Neural cell (in vitro differentiated cells): ENCODE measurements around the gene CNTNAP5. TPM values are rescaled to one million over a fixed set of nuclear protein-coding genes. Genes with fewer than 3 reads are reported as not detected.
A peak's percentile ranks its signal among the peaks of the same experiment; 100 is the strongest.

Source experiments
- H2AFZ ChIP-seq: fragments of 200-600, 300-800 bp; sonication (generic), shearing (Covaris generic); 2 replicates; pipeline ENCODE4 v1.6.0; 2014; ENCODE audit warnings: low read depth, mild to moderate bottlenecking, antibody characterized with exemption, low read length, moderate library complexity
- H3F3A ChIP-seq: fragments of 200-600 bp; shearing (Covaris generic); 2 replicates; pipeline ENCODE4 v1.6.1; 2016; ENCODE audit warnings: mild to moderate bottlenecking, moderate library complexity, mixed read lengths, antibody characterized with exemption, low read length; ENCODE audit not compliant: insufficient read depth, poor library complexity, severe bottlenecking
- H3K27ac ChIP-seq: fragments of 200-600, 300-800 bp; sonication (generic), shearing (Covaris generic); 2 replicates; pipeline ENCODE4 v1.5.1; 2014; ENCODE audit warnings: mild to moderate bottlenecking, low read length, moderate library complexity
- H3K27me3 ChIP-seq: fragments of 300-800, 200-600 bp; sonication (generic), shearing (Covaris generic); 2 replicates; pipeline ENCODE4 v1.6.0; 2014; ENCODE audit warnings: mild to moderate bottlenecking, low read depth, low read length, moderate library complexity; ENCODE audit not compliant: insufficient read depth
- H3K36me3 ChIP-seq: fragments of 300-800, 200-600 bp; sonication (generic), shearing (Covaris generic); 2 replicates; pipeline ENCODE4 v1.5.1; 2014; ENCODE audit warnings: mild to moderate bottlenecking, antibody characterized with exemption, low read length, moderate library complexity; ENCODE audit not compliant: insufficient read depth
- H3K4me2 ChIP-seq: fragments of 300-800, 200-600 bp; sonication (generic), shearing (Covaris generic); 2 replicates; pipeline ENCODE4 v1.6.0; 2014; ENCODE audit warnings: mild to moderate bottlenecking, low read length
- H3K4me3 ChIP-seq: fragments of 300-800, 200-600 bp; sonication (generic), shearing (Covaris generic); 2 replicates; pipeline ENCODE4 v1.5.1; 2014; ENCODE audit warnings: mild to moderate bottlenecking, low read length, moderate library complexity
- H3K79me2 ChIP-seq: fragments of 200-600 bp; shearing (Covaris generic); replicated peaks from 2 replicates; pipeline ENCODE4 v1.6.0; 2014; ENCODE audit warnings: mild to moderate bottlenecking, low read length, moderate library complexity; ENCODE audit not compliant: insufficient read depth
- H3K9ac ChIP-seq: fragments of 300-800, 200-600 bp; sonication (generic), shearing (Covaris generic); 2 replicates; pipeline ENCODE4 v1.6.1; 2016; ENCODE audit warnings: mild to moderate bottlenecking, low read length, mixed read lengths
- H3K9me2 ChIP-seq: fragments of 200-600 bp; shearing (Covaris generic); 2 replicates; pipeline ENCODE4 v1.6.1; 2016; ENCODE audit warnings: mild to moderate bottlenecking, low read length, mixed read lengths; ENCODE audit not compliant: insufficient read depth
- H3K9me3 ChIP-seq: fragments of 200-600, 300-800 bp; sonication (generic), shearing (Covaris generic); 2 replicates; pipeline ENCODE4 v1.6.1; 2016; ENCODE audit warnings: mild to moderate bottlenecking, mixed run types, low read length, moderate library complexity, mixed read lengths
- H4K20me1 ChIP-seq: fragments of 200-600 bp; shearing (Covaris generic); 2 replicates; pipeline ENCODE4 v1.6.1; 2016; ENCODE audit warnings: mild to moderate bottlenecking, mixed run types; ENCODE audit not compliant: insufficient read depth
- CTCF ChIP-seq: fragments of 450-650 bp; IDR thresholded peaks from 2 replicates; pipeline ENCODE4 v1.5.1; 2014; ENCODE audit warnings: antibody characterized with exemption, mild to moderate bottlenecking, moderate library complexity; ENCODE audit not compliant: poor library complexity, severe bottlenecking
- EP300 ChIP-seq: fragments of 450-650 bp; conservative IDR thresholded peaks from 2 replicates; pipeline ENCODE4 v1.6.1; 2014; ENCODE audit warnings: antibody characterized with exemption, mild to moderate bottlenecking, moderate library complexity; ENCODE audit not compliant: poor library complexity, severe bottlenecking
- EZH2 ChIP-seq: fragments of 200-600, 300-800 bp; shearing (Covaris generic), sonication (generic); IDR thresholded peaks from 2 replicates; pipeline ENCODE4 v1.6.1; 2014; ENCODE audit warnings: antibody characterized with exemption, low read length, borderline replicate concordance, mild to moderate bottlenecking; ENCODE audit not compliant: insufficient read depth, poor library complexity, severe bottlenecking
- MXI1 ChIP-seq: fragments of 450-650 bp; conservative IDR thresholded peaks from 2 replicates; pipeline ENCODE4 v1.6.1; 2014; ENCODE audit warnings: antibody characterized with exemption, mild to moderate bottlenecking; ENCODE audit not compliant: poor library complexity, severe bottlenecking
- POLR2AphosphoS5 ChIP-seq: IDR thresholded peaks from 2 replicates; pipeline ENCODE4 v1.6.1; 2012
- RAD21 ChIP-seq: fragments of 450-650 bp; conservative IDR thresholded peaks from 2 replicates; pipeline ENCODE4 v1.6.1; 2014; ENCODE audit warnings: antibody characterized with exemption, mild to moderate bottlenecking, moderate library complexity
- SMC3 ChIP-seq: fragments of 450-650 bp; conservative IDR thresholded peaks from 2 replicates; pipeline ENCODE4 v1.6.1; 2014; ENCODE audit warnings: antibody characterized with exemption, mild to moderate bottlenecking, moderate library complexity; ENCODE audit not compliant: poor library complexity
- TAF1 ChIP-seq: IDR thresholded peaks from 2 replicates; pipeline ENCODE4 v1.6.1; 2012; ENCODE audit warnings: low read depth
- polyA plus RNA-seq: library from polyadenylated mRNA; depleted of rRNA; stranded (reverse); fragments of >200 nt; gene quantifications from 2 replicates; pipeline ENCODE4 v1.2.3, GENCODE V29; 2014
- TF ChIP-seq, protein P1 (sequence below): IDR thresholded peaks from 2 replicates; pipeline ENCODE4 v1.6.1; 2012; ENCODE audit warnings: borderline replicate concordance

CNTNAP5 gene
- polyA plus RNA-seq, 1 donor from 2014 or later, result 19.3 TPM

DNA sequence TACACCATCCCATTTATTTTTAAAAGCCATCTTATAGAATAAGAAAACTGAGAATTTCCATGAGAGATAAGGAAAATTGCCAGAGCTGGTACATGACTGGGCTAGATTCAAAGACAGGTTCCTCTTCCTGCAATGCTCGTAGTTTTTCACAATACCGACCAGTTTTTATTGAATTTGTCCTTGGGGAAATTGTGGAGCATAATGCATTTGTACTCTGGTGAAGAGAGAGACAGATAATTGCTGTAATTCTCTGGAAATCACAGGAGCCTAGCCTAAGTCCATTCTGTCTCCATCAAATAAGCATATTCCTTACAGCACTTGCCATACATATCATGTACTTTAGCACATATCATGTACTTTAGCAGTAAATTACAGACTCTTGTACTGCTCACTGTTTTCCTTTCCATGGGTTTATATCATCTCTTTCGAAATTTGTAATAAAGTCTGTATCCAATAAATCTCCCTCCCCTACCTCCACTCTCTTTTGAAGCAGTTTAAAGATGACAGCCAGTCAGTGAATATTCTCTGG lies 355.2 kb downstream of the CNTNAP5 start:
- Histone ChIP-seq H3K27ac (peak overlapping the region; percentile 32), H3K9ac (no peak overlapping the region), H3K79me2 (no peaks in the 10 kb centered on the region), H3F3A (no peaks in the 10 kb centered on the region), H3K27me3 (no peaks in the 10 kb centered on the region), H2AFZ (no peak overlapping the region), H3K9me2 (no peaks in the 10 kb centered on the region), H4K20me1 (no peaks in the 10 kb centered on the region), H3K9me3 (no peaks in the 10 kb centered on the region), H3K4me2 (peak overlapping the region; percentile 6), H3K36me3 (no peaks in the 10 kb centered on the region), H3K4me3 (peak overlapping the region; percentile 28)
- TF ChIP-seq MXI1 (no peak), TAF1 (no peak), SMC3 (no peak), POLR2AphosphoS5 (peak; percentile 91), RAD21 (peak; percentile 24), EP300 (peak; percentile 81), EZH2 (no peak)
- TF ChIP-seq, protein P1, sequence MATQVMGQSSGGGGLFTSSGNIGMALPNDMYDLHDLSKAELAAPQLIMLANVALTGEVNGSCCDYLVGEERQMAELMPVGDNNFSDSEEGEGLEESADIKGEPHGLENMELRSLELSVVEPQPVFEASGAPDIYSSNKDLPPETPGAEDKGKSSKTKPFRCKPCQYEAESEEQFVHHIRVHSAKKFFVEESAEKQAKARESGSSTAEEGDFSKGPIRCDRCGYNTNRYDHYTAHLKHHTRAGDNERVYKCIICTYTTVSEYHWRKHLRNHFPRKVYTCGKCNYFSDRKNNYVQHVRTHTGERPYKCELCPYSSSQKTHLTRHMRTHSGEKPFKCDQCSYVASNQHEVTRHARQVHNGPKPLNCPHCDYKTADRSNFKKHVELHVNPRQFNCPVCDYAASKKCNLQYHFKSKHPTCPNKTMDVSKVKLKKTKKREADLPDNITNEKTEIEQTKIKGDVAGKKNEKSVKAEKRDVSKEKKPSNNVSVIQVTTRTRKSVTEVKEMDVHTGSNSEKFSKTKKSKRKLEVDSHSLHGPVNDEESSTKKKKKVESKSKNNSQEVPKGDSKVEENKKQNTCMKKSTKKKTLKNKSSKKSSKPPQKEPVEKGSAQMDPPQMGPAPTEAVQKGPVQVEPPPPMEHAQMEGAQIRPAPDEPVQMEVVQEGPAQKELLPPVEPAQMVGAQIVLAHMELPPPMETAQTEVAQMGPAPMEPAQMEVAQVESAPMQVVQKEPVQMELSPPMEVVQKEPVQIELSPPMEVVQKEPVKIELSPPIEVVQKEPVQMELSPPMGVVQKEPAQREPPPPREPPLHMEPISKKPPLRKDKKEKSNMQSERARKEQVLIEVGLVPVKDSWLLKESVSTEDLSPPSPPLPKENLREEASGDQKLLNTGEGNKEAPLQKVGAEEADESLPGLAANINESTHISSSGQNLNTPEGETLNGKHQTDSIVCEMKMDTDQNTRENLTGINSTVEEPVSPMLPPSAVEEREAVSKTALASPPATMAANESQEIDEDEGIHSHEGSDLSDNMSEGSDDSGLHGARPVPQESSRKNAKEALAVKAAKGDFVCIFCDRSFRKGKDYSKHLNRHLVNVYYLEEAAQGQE, result peak; percentile 82

- TF ChIP-seq, protein P1, result no peak
- TF ChIP-seq EZH2 (no peak), EP300 (no peak), SMC3 (no peak), RAD21 (no peak), CTCF (no peak), MXI1 (no peak), TAF1 (no peak), POLR2AphosphoS5 (no peak)
- Histone ChIP-seq H3K79me2 (no peaks in the 10 kb centered on the region), H3K36me3 (no peaks in the 10 kb centered on the region), H3K4me3 (no peak overlapping the region), H3F3A (no peaks in the 10 kb centered on the region), H3K9me2 (no peaks in the 10 kb centered on the region), H3K4me2 (no peak overlapping the region), H2AFZ (no peak overlapping the region), H4K20me1 (no peaks in the 10 kb centered on the region), H3K27ac (no peak overlapping the region), H3K27me3 (no peaks in the 10 kb centered on the region), H3K9ac (no peak overlapping the region), H3K9me3 (no peaks in the 10 kb centered on the region)
Observed at GRCh38 chr2:124382067-124382618, 357.1 kb downstream of the CNTNAP5 start.
